ENCODE results near the gene CLDN4. TPM values are rescaled to one million over a fixed set of nuclear protein-coding genes. Genes with fewer than 3 reads are reported as not detected.

CLDN4 gene
- total RNA-seq, 2 donors from 2014 or later = 162 to 216 TPM

GRCh38 chr7:73865738-73866445 is 35.1 kb downstream of the CLDN4 start:
- Histone ChIP-seq H3K27me3 (replicated peaks; ENCODE audit: insufficient read depth) (no peaks in the 10 kb centered on the region), H3K9me3 (no peaks in the 10 kb centered on the region), H3K4me1 (replicated peaks) (no peaks in the 10 kb centered on the region), H3K4me3 (no peak overlapping the region), H3K27ac (no peak overlapping the region), H3K36me3 (no peaks in the 10 kb centered on the region)
- DNase-seq (ENCODE audit: low spot score) = peak; percentile 24
- intact Hi-C loops (cut with DNase I) = loop anchor here (2.0 to 10.0 kb wide), 3 partner anchors 161 to 526 kb away; no protein-coding TSS in a partner anchor
- WGBS = 82% methylated on average over 6 of the region's 6 CpGs
- no peak for TF ChIP-seq POLR2AphosphoS5 (IDR thresholded peaks at IDR 0.05)
- TF ChIP-seq CTCF (IDR thresholded peaks at IDR 0.05) = peak; percentile 43 to 72 (median 54)

DNA sequence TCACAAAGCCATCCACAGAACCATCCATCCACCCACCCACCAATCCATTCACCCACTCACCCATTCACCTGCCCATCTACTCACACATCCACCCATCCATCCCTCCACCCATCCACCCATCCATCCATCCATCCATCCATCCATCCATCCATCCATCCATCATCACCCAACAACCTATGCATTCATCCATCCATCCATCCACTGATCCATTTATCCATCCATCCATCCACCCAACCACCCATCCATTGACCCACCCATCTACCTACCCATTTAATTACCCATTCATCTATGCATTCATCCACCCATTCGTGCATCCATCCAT is 35.6 kb downstream of the CLDN4 start:
- intact Hi-C loops (cut with DNase I) = loop anchor here (2.0 to 10.0 kb wide), 3 partner anchors 160 to 526 kb away; no protein-coding TSS in a partner anchor
- no peak for DNase-seq (ENCODE audit: low spot score)

DNA sequence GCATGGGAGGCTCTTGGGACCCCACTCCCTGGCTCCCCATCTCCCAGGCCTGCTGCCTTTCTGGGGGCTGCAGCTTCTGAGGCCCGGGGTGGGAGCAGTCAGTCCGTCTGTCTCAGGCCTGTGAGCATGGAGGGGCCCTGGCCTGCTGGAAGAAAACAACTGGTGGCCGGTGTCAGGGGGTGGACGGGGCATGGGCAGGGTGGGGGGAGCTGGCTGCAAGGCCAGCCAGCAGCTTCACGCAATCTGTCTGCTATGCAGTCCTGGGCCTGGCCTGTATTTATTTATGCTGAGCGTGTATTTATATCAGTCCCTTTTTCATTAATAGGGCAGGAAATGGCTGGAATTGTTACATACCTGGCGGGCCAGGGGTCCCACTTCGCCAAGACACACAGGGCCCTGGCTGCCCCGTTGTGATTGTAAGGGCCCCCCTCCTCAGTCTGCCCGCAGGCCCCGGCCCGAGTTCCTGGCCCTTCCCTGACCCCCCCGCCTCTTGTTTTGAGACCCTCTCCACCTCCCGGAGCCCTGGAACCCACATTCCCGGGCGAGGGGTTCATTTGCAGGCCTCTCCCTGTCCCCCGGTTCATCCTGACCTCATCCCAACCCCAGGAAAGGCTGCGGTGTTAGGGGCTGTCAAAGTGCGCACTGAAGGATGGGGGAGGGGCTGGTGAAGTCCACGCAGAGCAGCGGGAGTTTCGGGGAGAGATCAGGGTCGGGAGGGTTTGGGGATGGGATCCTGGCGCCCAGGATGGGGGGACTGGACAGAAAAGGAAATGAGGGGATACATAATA is 38.4 kb downstream of the CLDN4 start:
- Histone ChIP-seq H3K36me3 (no peaks in the 10 kb centered on the region), H3K9me3 (no peaks in the 10 kb centered on the region), H3K27me3 (replicated peaks; ENCODE audit: insufficient read depth) (no peaks in the 10 kb centered on the region), H3K4me3 (no peak overlapping the region), H3K27ac (peak overlapping the region in 1 of 2 donors; percentile 22), H3K4me1 (replicated peaks) (no peaks in the 10 kb centered on the region)
- TF ChIP-seq CTCF (IDR thresholded peaks at IDR 0.05) (no peak), POLR2AphosphoS5 (IDR thresholded peaks at IDR 0.05) (no peak), POLR2A (IDR thresholded peaks at IDR 0.05) (no peak)
- 38% methylated on average over 24 of the region's 24 CpGs for WGBS
- no peak for DNase-seq (ENCODE audit: low spot score)
- intact Hi-C loops (cut with DNase I) = loop anchor here (5.0 to 10.0 kb wide), 2 partner anchors 336 to 523 kb away; no protein-coding TSS in a partner anchor

More for the DNA sequence above, 35.6 kb downstream of the CLDN4 start:
- H3K9me3 ChIP-seq = no peaks in the 10 kb centered on the region
- H3K36me3 ChIP-seq = no peaks in the 10 kb centered on the region
- no peak overlapping the region for H3K4me3 ChIP-seq
- H3K4me1 ChIP-seq (replicated peaks) = no peaks in the 10 kb centered on the region
- TF ChIP-seq POLR2AphosphoS5 (IDR thresholded peaks at IDR 0.05) (no peak), CTCF (IDR thresholded peaks at IDR 0.05) (no peak), POLR2A (IDR thresholded peaks at IDR 0.05) (no peak)
- 90% methylated on average over 1 of the region's 1 CpG for WGBS
- H3K27ac ChIP-seq = no peak overlapping the region
- H3K27me3 ChIP-seq (replicated peaks; ENCODE audit: insufficient read depth) = no peaks in the 10 kb centered on the region

GRCh38 chr7:73870041-73870492 is 39.3 kb downstream of the CLDN4 start:
- no peak for DNase-seq (ENCODE audit: low spot score)
- TF ChIP-seq POLR2AphosphoS5 (IDR thresholded peaks at IDR 0.05) (no peak), POLR2A (IDR thresholded peaks at IDR 0.05) (no peak), CTCF (IDR thresholded peaks at IDR 0.05) (no peak)
- WGBS = 56% methylated on average over 15 of the region's 15 CpGs
- Histone ChIP-seq H3K27me3 (replicated peaks; ENCODE audit: insufficient read depth) (no peaks in the 10 kb centered on the region), H3K4me1 (replicated peaks) (no peaks in the 10 kb centered on the region), H3K36me3 (no peaks in the 10 kb centered on the region), H3K4me3 (no peak overlapping the region), H3K27ac (no peak overlapping the region), H3K9me3 (no peaks in the 10 kb centered on the region)
- intact Hi-C loops (cut with DNase I) = no loop called here
